HL-60 (cell line): Measurements from ENCODE around the gene STIMATE.

ENCODE experiments used
- CTCF ChIP-seq: IDR thresholded peaks from one replicate; pipeline ENCODE4 v1.5.1; 2011; ENCODE audit warnings: low read length, control low read depth, inconsistent platforms; ENCODE audit not compliant: insufficient read depth
- POLR2AphosphoS5 ChIP-seq: IDR thresholded peaks from 2 replicates; pipeline ENCODE4 v1.6.1; 2012; ENCODE audit warnings: low read depth

GRCh38 chr3:52939600-52939999 is 42.3 kb upstream of the STIMATE start:
- TF ChIP-seq CTCF (no peak), POLR2AphosphoS5 (no peak)
